Testis (tissue), 3 donors: ENCODE data around the gene RTF1. TPM values are rescaled to one million over a fixed set of nuclear protein-coding genes. Genes with fewer than 3 reads are reported as not detected.
A peak's percentile ranks its signal among the peaks of the same experiment; 100 is the strongest.
"Not testable (repeated sequence)": the region's sequence is repeated elsewhere in the genome, so short reads cannot be mapped to it uniquely, and the experiment has no call there.

Source experiments
- DNase-seq: peaks from one replicate; pipeline ENCODE4 v3.0.0-alpha.2; 2019
- H3K27ac ChIP-seq, 2 donors: fragments of 200-600 bp; sonication (generic); one replicate each; pipeline ENCODE4 v1.5.1; 2019
- H3K27me3 ChIP-seq: fragments of 200-600 bp; sonication (generic); one replicate; pipeline ENCODE4 v1.5.1; 2019
- H3K36me3 ChIP-seq: fragments of 200-600 bp; sonication (generic); one replicate; pipeline ENCODE4 v1.5.1; 2017; ENCODE audit warnings: low read depth; ENCODE audit errors: missing control alignments
- H3K4me1 ChIP-seq: fragments of 200-600 bp; sonication (generic); one replicate; pipeline ENCODE4 v1.5.1; 2019
- H3K4me3 ChIP-seq, 2 donors: fragments of 200-600 bp; sonication (generic); one replicate each; pipeline ENCODE4 v1.5.1; 2017 to 2019
- H3K9me3 ChIP-seq: fragments of 200-600 bp; sonication (generic); one replicate; pipeline ENCODE4 v1.5.1; 2017
- CTCF ChIP-seq, 3 experiments: fragments of 450-650 bp in 2 of 3; fragments of 200-600 bp in 1 of 3; sonication (generic) in 1 of 3; IDR thresholded peaks; one replicate each; pipeline ENCODE4 v1.5.1; 2016 to 2019; ENCODE audit warnings: antibody characterized with exemption in 3 of 3, mild to moderate bottlenecking in 2 of 3, moderate library complexity in 1 of 3
- POLR2A ChIP-seq: fragments of 450-650 bp; IDR thresholded peaks from one replicate; pipeline ENCODE4 v1.6.1; 2017; ENCODE audit warnings: antibody characterized with exemption, mild to moderate bottlenecking, moderate library complexity
- WGBS, 2 donors: methylation state at CpG; one replicate each; pipeline ENCODE4 v1.1.5; 2018; 5-methylcytosine and 5-hydroxymethylcytosine counted together
- intact Hi-C: fragments of 100-400 bp; cut with DNase I; formaldehyde crosslinking; loops from one replicate; pipeline ENCODE4 v1.15.1; 2023; ENCODE audit warnings: low total_unique reads
- polyA plus RNA-seq: library from polyadenylated mRNA; stranded (reverse); fragments of 350-450 nt; fragmentation: Illumina TruSeq; extraction: RNeasy Lipid Tissue Mini Kit (QIAGEN cat#74804); gene quantifications from one replicate; pipeline ENCODE4 v1.2.3, GENCODE V29; 2014; ENCODE audit warnings: low read depth, low replicate concordance; ENCODE audit not compliant: insufficient read depth
- total RNA-seq, 2 donors: library from RNA; depleted of rRNA; stranded (reverse); fragments of >200 nt; gene quantifications; one replicate each; pipeline ENCODE4 v1.2.3, GENCODE V29; 2016

The RTF1 gene
- total and polyA plus RNA-seq, 3 donors from 2014 or later = 27.8 to 82.7 (median 56.9) TPM

GRCh38 chr15:41423979-41424659 lies 7.2 kb downstream of the RTF1 start:
- H3K4me3 ChIP-seq = no peak overlapping the region
- no peaks in the 10 kb centered on the region for H3K9me3 ChIP-seq
- H3K4me1 ChIP-seq = peaks cover 11% of the 10 kb centered on the region
- H3K27ac ChIP-seq = no peak overlapping the region
- TF ChIP-seq POLR2A (no peak), CTCF (IDR thresholded peaks at IDR 0.05) (no peak)
- no peaks in the 10 kb centered on the region for H3K27me3 ChIP-seq
- no peak for DNase-seq
- H3K36me3 ChIP-seq = no peaks in the 10 kb centered on the region
- intact Hi-C loops = no loop called here
- 91 to 96% methylated on average over 7 of the region's 7 CpGs for WGBS, 2 donors

- Histone ChIP-seq H3K4me1 (peaks cover 10% of the 10 kb centered on the region), H3K27me3 (no peaks in the 10 kb centered on the region), H3K27ac (no peak overlapping the region), H3K9me3 (no peaks in the 10 kb centered on the region), H3K36me3 (no peaks in the 10 kb centered on the region), H3K4me3 (no peak overlapping the region)
- TF ChIP-seq CTCF (IDR thresholded peaks at IDR 0.05) = no peak
- TF ChIP-seq POLR2A = no peak
- intact Hi-C loops = no loop called here
- DNase-seq = no peak
- WGBS, 2 donors = 91 to 94% methylated on average over 14 of the region's 14 CpGs
These were observed 7.9 kb downstream of the RTF1 start for GRCh38 chr15:41424809-41425208.

- DNase-seq, H3K9me3 ChIP-seq, H3K4me1 ChIP-seq, H3K27ac ChIP-seq, intact Hi-C loops, H3K4me3 ChIP-seq, H3K36me3 ChIP-seq, H3K27me3 ChIP-seq: not testable (repeated sequence)
- 85 to 89% methylated on average over 5 of the region's 5 CpGs for WGBS, 2 donors
These were observed 9.0 kb downstream of the RTF1 start for GRCh38 chr15:41425907-41426306.

GRCh38 chr15:41429003-41429890 lies 12.4 kb downstream of the RTF1 start:
- intact Hi-C loops = no loop called here
- Histone ChIP-seq H3K4me3 (no peak overlapping the region), H3K27ac (peak overlapping the region; percentile 9 to 76), H3K36me3 (no peaks in the 10 kb centered on the region), H3K27me3 (no peaks in the 10 kb centered on the region), H3K4me1 (peaks cover 8% of the 10 kb centered on the region), H3K9me3 (no peaks in the 10 kb centered on the region)
- TF ChIP-seq CTCF (IDR thresholded peaks at IDR 0.05) = no peak
- no peak for TF ChIP-seq POLR2A
- 70 to 74% methylated on average over 10 of the region's 10 CpGs for WGBS, 2 donors
- no peak for DNase-seq

DNA sequence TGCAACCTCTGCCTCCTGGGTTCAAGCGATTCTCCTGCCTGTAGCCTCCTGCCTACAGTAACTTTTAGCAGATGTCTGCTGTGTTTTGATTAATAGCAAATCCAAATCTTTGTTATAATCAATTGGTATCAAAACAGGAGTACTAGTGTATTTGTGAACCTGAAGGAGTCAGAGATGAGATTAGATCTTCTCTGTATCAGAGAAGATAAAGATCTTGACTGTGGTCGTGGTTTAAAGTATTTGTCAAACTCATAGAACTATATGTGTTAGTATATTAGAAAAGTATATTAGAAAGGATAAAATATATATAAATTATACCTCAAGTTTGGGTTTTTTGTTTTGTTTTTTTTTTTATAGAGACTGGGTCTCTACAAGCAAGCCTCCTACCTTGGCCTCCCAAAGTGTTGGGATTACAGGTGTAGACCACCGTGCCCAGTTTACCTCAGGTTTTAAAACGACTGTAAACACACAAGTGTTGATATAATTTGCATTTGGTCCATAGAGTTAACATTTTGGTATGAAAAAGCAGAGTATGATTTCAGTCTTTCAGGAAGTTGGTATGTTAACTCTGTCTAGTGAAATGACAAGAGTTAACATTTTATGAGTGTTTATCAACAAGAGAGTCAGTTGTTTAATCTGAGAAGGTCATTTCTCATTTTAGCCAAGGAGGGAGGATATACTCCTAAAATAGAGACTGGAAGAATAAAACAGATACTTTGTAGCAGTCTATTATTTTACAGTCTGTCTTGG lies 18.3 kb downstream of the RTF1 start:
- Histone ChIP-seq H3K27me3 (no peaks in the 10 kb centered on the region), H3K9me3 (no peaks in the 10 kb centered on the region), H3K27ac (peak overlapping the region; percentile 33 to 60), H3K36me3 (no peaks in the 10 kb centered on the region), H3K4me3 (no peak overlapping the region), H3K4me1 (peaks cover 16% of the 10 kb centered on the region)
- intact Hi-C loops = no loop called here
- DNase-seq = no peak
- TF ChIP-seq CTCF (IDR thresholded peaks at IDR 0.05) = no peak
- no peak for TF ChIP-seq POLR2A
- WGBS, 2 donors = 64 to 83% methylated on average over 4 of the region's 4 CpGs
